Gastroesophageal sphincter (tissue), 3 donors: Measurements from ENCODE around the gene LIPG.

Experiments
- CTCF ChIP-seq, 4 experiments: fragments of 200-600 bp in 2 of 4; fragments of 450-650 bp in 2 of 4; sonication (generic) in 1 of 4; IDR thresholded peaks; one replicate each; pipeline ENCODE4 v1.5.1; 2017 to 2019; ENCODE audit warnings: antibody characterized with exemption in 4 of 4, mild to moderate bottlenecking in 2 of 4, moderate library complexity in 2 of 4
- POLR2A ChIP-seq, 2 donors: fragments of 450-650 bp; IDR thresholded peaks; one replicate each; pipeline ENCODE4 v1.6.1; 2017; ENCODE audit warnings: antibody characterized with exemption in 2 of 2, mild to moderate bottlenecking in 2 of 2, moderate library complexity in 1 of 2
- POLR2AphosphoS5 ChIP-seq: sonication (generic); formaldehyde crosslinking; IDR thresholded peaks from one replicate; pipeline ENCODE4 v1.6.1; 2017; ENCODE audit warnings: antibody characterized with exemption

GRCh38 chr18:49550621-49551339 is 11.1 kb upstream of the LIPG start:
- TF ChIP-seq CTCF (IDR thresholded peaks at IDR 0.05), result no peak
- no peak for TF ChIP-seq POLR2AphosphoS5
- TF ChIP-seq POLR2A (IDR thresholded peaks at IDR 0.05), result no peak
